Measurements from ENCODE around the gene IRX6.

- no peak for TF ChIP-seq POLR2A (IDR thresholded peaks at IDR 0.05)
- TF ChIP-seq, protein P1, sequence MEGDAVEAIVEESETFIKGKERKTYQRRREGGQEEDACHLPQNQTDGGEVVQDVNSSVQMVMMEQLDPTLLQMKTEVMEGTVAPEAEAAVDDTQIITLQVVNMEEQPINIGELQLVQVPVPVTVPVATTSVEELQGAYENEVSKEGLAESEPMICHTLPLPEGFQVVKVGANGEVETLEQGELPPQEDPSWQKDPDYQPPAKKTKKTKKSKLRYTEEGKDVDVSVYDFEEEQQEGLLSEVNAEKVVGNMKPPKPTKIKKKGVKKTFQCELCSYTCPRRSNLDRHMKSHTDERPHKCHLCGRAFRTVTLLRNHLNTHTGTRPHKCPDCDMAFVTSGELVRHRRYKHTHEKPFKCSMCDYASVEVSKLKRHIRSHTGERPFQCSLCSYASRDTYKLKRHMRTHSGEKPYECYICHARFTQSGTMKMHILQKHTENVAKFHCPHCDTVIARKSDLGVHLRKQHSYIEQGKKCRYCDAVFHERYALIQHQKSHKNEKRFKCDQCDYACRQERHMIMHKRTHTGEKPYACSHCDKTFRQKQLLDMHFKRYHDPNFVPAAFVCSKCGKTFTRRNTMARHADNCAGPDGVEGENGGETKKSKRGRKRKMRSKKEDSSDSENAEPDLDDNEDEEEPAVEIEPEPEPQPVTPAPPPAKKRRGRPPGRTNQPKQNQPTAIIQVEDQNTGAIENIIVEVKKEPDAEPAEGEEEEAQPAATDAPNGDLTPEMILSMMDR (IDR thresholded peaks at IDR 0.05): no peak
Observed at GRCh38 chr16:55346475-55346874, 22.5 kb downstream of the IRX6 start.
